Immature natural killer cell (primary cell): ENCODE data around the gene TLCD1. TPM values are rescaled to one million over a fixed set of nuclear protein-coding genes. Genes with fewer than 3 reads are reported as not detected.
"Not testable (repeated sequence)": the region's sequence is repeated elsewhere in the genome, so short reads cannot be mapped to it uniquely, and the experiment has no call there.

ENCODE experiments used
- DNase-seq, 3 donors: peaks; one replicate each; pipeline ENCODE4 v3.0.0; 2022; ENCODE audit warnings: mixed read lengths in 1 of 3
- H3K27ac Mint-ChIP-seq, 6 donors: one replicate each; pipeline ENCODE4 v1.8.0; 2020; ENCODE audit warnings: mixed read lengths in 6 of 6, mild to moderate bottlenecking in 5 of 6, inconsistent platforms in 4 of 6, moderate library complexity in 3 of 6
- H3K27me3 Mint-ChIP-seq, 3 donors: one replicate each; pipeline ENCODE4 v1.8.0; 2020 to 2021; ENCODE audit warnings: low read depth in 3 of 3, mild to moderate bottlenecking in 3 of 3, mixed read lengths in 3 of 3, moderate library complexity in 3 of 3, inconsistent platforms in 1 of 3
- H3K36me3 Mint-ChIP-seq, 3 donors: one replicate each; pipeline ENCODE4 v1.8.0; 2020; ENCODE audit warnings: mixed read lengths in 3 of 3, inconsistent platforms in 2 of 3, mild to moderate bottlenecking in 2 of 3
- H3K4me1 Mint-ChIP-seq, 2 donors: one replicate each; pipeline ENCODE4 v1.8.0; 2020; ENCODE audit warnings: inconsistent platforms in 2 of 2, mild to moderate bottlenecking in 2 of 2, mixed read lengths in 2 of 2, moderate library complexity in 1 of 2
- H3K4me3 Mint-ChIP-seq, 5 donors: one replicate each; pipeline ENCODE4 v1.8.0; 2020; ENCODE audit warnings: mild to moderate bottlenecking in 5 of 5, mixed read lengths in 5 of 5, inconsistent platforms in 3 of 5, moderate library complexity in 3 of 5
- H3K9me3 Mint-ChIP-seq, 6 donors: one replicate each; pipeline ENCODE4 v1.8.0; 2020; ENCODE audit warnings: mild to moderate bottlenecking in 6 of 6, mixed read lengths in 6 of 6, inconsistent platforms in 4 of 6, moderate library complexity in 3 of 6
- polyA plus RNA-seq, 3 donors: library from polyadenylated mRNA; unstranded; fragments of 300-500 nt; fragmentation: Illumina TruSeq; gene quantifications; one replicate each; pipeline ENCODE4 v1.2.3, GENCODE V29; 2021

Gene TLCD1
- polyA plus RNA-seq, 3 donors from 2014 or later = not detected

- H3K4me1 Mint-ChIP-seq = peaks cover 30 to 34% of the 10 kb centered on the region in 2 donors
- H3K36me3 Mint-ChIP-seq = peaks cover 0 to under 1% (median 0%) of the 10 kb centered on the region in 3 donors
- peak overlapping the region in 2 of 5 donors; percentile 7 to 47 for H3K4me3 Mint-ChIP-seq
- H3K27ac Mint-ChIP-seq = peak overlapping the region in 1 of 6 donors; percentile 35
- peaks cover 6 to 10% (median 7%) of the 10 kb centered on the region in 3 donors for H3K27me3 Mint-ChIP-seq
- DNase-seq = no peak
- no peaks in the 10 kb centered on the region for H3K9me3 Mint-ChIP-seq
These were observed 3.9 kb upstream of the TLCD1 start for GRCh38 chr17:28729950-28730330.

- peaks cover 7 to 10% (median 10%) of the 10 kb centered on the region in 3 donors for H3K27me3 Mint-ChIP-seq
- H3K36me3 Mint-ChIP-seq = peaks cover 4 to 14% (median 8%) of the 10 kb centered on the region in 3 donors
- no peaks in the 10 kb centered on the region for H3K9me3 Mint-ChIP-seq
- peak within 1 kb of the TSS; percentile 93 to 98 (median 97) for H3K27ac Mint-ChIP-seq
- peak within 1 kb of the TSS; percentile 93 to 98 (median 94) for H3K4me3 Mint-ChIP-seq
- DNase-seq = peak; percentile 96 to 97 (median 97)
- peaks cover 38 to 46% of the 10 kb centered on the region in 2 donors for H3K4me1 Mint-ChIP-seq
These were observed 2.5 kb upstream of the TLCD1 start, which contains the start of gene NEK8 for GRCh38 chr17:28728364-28729200. NEK8 (plus strand) TSS chr17:28728788; CDS start chr17:28728814, 26 bp downstream.

DNA sequence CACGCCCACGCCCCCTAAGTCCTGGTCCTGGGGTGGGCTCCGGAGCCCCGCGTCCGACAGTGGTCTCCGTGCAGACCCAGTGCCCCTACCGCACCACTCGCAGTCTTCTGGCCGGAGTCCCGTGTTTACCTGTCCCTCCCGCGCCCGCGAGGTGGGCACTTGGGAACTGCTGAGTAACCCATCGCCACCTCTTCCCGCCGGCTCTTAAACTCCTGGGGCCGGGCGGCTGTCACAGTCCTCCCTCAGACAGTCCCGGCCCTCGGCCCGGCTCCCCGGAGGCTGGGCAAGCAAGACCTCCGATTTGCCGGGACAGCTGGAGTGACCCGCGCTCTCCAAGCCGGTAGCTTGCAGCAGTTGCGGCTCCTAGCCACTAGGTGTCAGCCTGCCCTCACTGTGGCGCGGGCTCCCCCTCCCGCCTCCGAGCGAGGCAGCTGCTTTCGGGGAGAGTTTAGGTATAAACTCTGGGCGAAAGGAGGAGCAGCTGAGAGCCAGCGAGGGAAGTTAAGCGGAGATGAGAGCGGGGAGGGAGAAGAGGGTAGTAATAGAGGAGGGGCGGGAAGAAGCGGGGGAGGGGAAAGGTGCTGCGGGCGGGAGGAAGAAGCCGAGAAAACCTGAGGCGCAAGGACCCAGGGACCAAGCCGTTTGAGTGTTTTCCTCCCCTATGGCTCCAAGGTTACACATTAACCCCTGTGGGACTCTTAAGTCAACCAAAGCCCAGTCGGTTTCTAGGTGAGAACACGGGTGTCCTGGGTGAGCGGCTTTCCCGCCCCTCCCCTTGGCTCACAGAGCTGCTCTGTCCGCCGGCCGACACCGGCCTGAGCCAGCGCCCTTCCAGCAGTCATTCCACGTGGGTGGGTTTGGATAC, 826 bp upstream of the TLCD1 start:
- H3K4me3 Mint-ChIP-seq = peak overlapping the region; percentile 93 to 98 (median 94)
- no peaks in the 10 kb centered on the region for H3K9me3 Mint-ChIP-seq
- H3K27me3 Mint-ChIP-seq = peaks cover 7 to 10% (median 10%) of the 10 kb centered on the region in 3 donors
- peak overlapping the region; percentile 66 to 98 (median 93) for H3K27ac Mint-ChIP-seq
- H3K36me3 Mint-ChIP-seq = peaks cover 6 to 23% (median 10%) of the 10 kb centered on the region in 3 donors
- DNase-seq = peak; percentile 86 to 88 (median 88)
- peaks cover 40 to 51% of the 10 kb centered on the region in 2 donors for H3K4me1 Mint-ChIP-seq

DNA sequence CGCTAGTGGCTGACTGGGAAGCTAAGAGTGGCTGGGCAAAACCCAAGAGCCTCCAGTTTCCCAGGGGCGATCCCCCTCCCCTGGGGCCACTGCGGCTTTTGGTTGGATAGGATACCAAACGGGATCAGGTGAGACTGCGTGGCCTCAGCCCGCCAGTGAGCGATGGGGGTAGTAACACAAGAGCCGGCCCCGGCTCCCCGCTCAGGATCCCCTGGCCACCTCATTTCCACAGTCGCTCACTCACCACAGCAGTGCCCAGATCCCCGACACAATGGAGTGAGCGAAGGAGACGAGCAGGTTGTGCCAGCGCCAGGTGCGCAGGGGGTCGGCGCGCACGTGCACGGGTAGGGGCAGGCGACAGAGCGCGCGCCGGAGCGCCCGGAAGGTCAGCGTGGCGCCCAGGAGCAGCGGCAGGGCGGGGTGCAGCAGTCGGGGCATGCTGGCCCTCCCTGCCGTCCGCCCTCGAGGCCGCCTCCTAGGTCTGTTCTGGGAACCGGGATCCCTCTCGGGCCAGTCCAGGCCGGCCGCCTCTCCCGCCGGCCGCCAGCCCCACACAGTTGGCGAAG, 290 bp downstream of the TLCD1 start:
- Mint-ChIP-seq H3K27ac (peak overlapping the region in 1 of 6 donors; percentile 4), H3K9me3 (no peaks in the 10 kb centered on the region), H3K36me3 (peaks cover 6 to 26% (median 10%) of the 10 kb centered on the region in 3 donors), H3K27me3 (peaks cover 7 to 16% (median 10%) of the 10 kb centered on the region in 3 donors), H3K4me3 (peak overlapping the region; percentile 76 to 94 (median 80)), H3K4me1 (peaks cover 50 to 60% of the 10 kb centered on the region in 2 donors)
- DNase-seq = no peak

- Mint-ChIP-seq H3K27me3 (peaks cover 7 to 20% (median 10%) of the 10 kb centered on the region in 3 donors), H3K4me3 (peak overlapping the region; percentile 73 to 82 (median 76)), H3K36me3 (peaks cover 6 to 30% (median 15%) of the 10 kb centered on the region in 3 donors)
These were observed 820 bp downstream of the TLCD1 start for GRCh38 chr17:28725166-28725659.

DNA sequence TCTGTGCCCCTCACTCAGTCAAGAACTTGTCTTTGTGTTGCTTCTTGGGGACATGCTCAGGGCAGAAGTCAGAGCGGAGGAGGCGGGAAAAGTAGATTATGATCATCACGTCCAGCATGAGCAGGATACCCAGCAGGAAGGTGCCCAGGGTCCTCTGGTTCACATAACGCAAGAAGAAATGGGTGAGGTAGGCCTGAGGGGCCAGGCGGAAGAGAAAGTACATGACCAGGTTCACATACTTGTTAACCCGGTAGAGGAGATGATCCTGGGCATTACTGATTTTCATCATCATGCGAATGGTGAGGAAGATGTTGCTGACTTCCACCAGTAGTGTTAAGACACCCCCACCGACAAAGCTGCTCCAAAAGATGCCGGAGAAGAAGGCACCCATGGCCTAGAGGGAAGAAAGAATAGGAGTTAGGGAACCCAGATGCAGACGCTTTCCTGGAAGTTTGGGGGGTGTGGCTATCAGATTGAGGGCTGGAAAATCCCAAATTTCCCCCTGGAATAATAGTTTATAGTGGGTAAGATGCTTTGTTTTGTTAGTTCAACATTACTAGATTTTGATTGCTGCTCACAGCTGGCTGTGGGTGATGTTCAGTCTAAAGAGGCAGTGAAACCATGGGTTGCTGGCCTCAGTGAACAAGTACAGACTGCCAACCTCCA, 1.4 kb downstream of the TLCD1 start:
- peaks cover 61 to 72% of the 10 kb centered on the region in 2 donors for H3K4me1 Mint-ChIP-seq
- peak overlapping the region; percentile 73 to 82 (median 76) for H3K4me3 Mint-ChIP-seq
- peak overlapping the region in 3 of 6 donors; percentile 17 to 73 (median 23) for H3K27ac Mint-ChIP-seq
- DNase-seq = no peak
- H3K27me3 Mint-ChIP-seq = peaks cover 9 to 24% (median 12%) of the 10 kb centered on the region in 3 donors
- no peaks in the 10 kb centered on the region for H3K9me3 Mint-ChIP-seq
- peaks cover 6 to 33% (median 21%) of the 10 kb centered on the region in 3 donors for H3K36me3 Mint-ChIP-seq

More at GRCh38 chr17:28725166-28725659, 820 bp downstream of the TLCD1 start:
- Mint-ChIP-seq H3K4me1 (peaks cover 55 to 66% of the 10 kb centered on the region in 2 donors), H3K9me3 (no peaks in the 10 kb centered on the region), H3K27ac (peak overlapping the region in 4 of 6 donors; percentile 4 to 73 (median 35))
- DNase-seq = no peak

DNA sequence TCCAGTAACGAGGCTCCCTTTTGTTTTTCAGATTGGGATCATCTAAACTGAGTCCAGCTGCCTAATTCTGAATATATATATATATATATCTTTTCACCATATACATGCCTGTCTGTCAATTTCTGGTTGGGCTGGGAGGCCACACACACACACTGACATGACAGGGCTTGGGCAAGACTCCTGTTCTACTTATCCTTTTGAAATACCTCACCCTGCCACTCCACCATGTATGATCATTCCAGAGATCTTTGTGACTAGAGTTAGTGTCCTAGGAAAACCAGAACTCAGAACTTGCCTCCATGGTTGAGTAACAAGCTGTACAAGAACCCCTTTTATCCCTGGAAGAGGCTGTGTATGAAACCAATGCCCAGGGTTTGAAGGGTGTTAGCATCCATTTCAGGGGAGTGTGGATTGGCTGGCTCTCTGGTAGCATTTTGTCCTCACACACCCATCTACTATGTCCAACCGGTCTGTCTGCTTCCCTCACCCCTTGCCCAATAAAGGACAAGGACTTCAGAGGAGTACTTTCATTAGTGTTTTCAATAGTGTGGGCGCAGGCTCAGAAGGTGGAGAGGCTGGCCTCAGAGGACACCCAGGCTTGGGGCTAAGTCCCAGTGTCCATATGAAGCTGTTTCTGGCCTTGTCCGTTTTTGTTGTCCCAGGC, 2.1 kb downstream of the TLCD1 start:
- DNase-seq, H3K9me3 Mint-ChIP-seq: not testable (repeated sequence)
- H3K27me3 Mint-ChIP-seq = peaks cover 12 to 26% (median 12%) of the 10 kb centered on the region in 3 donors
- peaks cover 64 to 75% of the 10 kb centered on the region in 2 donors for H3K4me1 Mint-ChIP-seq
- H3K4me3 Mint-ChIP-seq = peak overlapping the region; percentile 47 to 82 (median 74)
- H3K36me3 Mint-ChIP-seq = peaks cover 6 to 33% (median 21%) of the 10 kb centered on the region in 3 donors
- H3K27ac Mint-ChIP-seq = peak overlapping the region in 3 of 6 donors; percentile 13 to 83 (median 23)

- H3K27me3 Mint-ChIP-seq = peaks cover 9 to 27% (median 10%) of the 10 kb centered on the region in 3 donors
- H3K27ac Mint-ChIP-seq = peak overlapping the region in 2 of 6 donors; percentile 39 to 83
- peaks cover 6 to 33% (median 21%) of the 10 kb centered on the region in 3 donors for H3K36me3 Mint-ChIP-seq
- no peaks in the 10 kb centered on the region for H3K9me3 Mint-ChIP-seq
- DNase-seq = no peak
- peaks cover 64 to 75% of the 10 kb centered on the region in 2 donors for H3K4me1 Mint-ChIP-seq
- H3K4me3 Mint-ChIP-seq = peak overlapping the region in 4 of 5 donors; percentile 5 to 47 (median 30)
These were observed 2.7 kb downstream of the TLCD1 start for GRCh38 chr17:28723159-28723835.

GRCh38 chr17:28722417-28723158, 3.4 kb downstream of the TLCD1 start:
- DNase-seq = no peak
- peak overlapping the region in 2 of 5 donors; percentile 24 to 32 for H3K4me3 Mint-ChIP-seq
- H3K9me3 Mint-ChIP-seq = no peaks in the 10 kb centered on the region
- peaks cover 6 to 33% (median 21%) of the 10 kb centered on the region in 3 donors for H3K36me3 Mint-ChIP-seq
- peaks cover 6 to 25% (median 12%) of the 10 kb centered on the region in 3 donors for H3K27me3 Mint-ChIP-seq
- H3K4me1 Mint-ChIP-seq = peaks cover 62 to 72% of the 10 kb centered on the region in 2 donors
- peak overlapping the region in 1 of 6 donors; percentile 12 for H3K27ac Mint-ChIP-seq

DNA sequence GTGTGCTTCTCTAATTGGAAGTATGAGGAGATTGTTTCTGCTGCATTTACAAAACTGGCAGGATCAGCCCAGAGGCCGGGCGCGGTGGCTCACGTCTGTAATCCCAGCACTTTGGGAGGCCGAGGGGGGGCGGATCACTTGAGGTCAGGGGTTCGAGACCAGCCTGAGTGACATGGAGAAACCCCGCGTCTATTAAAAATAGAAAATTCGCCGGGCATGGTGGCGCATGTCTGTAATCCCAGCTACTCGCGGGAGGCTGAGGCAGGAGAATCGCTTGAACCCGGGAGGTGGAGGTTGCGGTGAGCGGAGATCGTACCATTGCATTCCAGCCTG, 5.1 kb downstream of the TLCD1 start:
- not testable (repeated sequence) for DNase-seq, H3K9me3 Mint-ChIP-seq
- Mint-ChIP-seq H3K4me1 (peaks cover 52 to 61% of the 10 kb centered on the region in 2 donors), H3K4me3 (peak overlapping the region; percentile 95 to 100 (median 98)), H3K27me3 (peaks cover 3 to 25% (median 16%) of the 10 kb centered on the region in 3 donors), H3K36me3 (peaks cover 6 to 33% (median 21%) of the 10 kb centered on the region in 3 donors), H3K27ac (peak overlapping the region; percentile 93 to 99 (median 95))
